Neuron (in vitro differentiated cells): ENCODE data around the gene SMTNL1.

ENCODE experiments used
- H2AFZ ChIP-seq: one replicate; pipeline ENCODE4 v1.6.1; 2013; ENCODE audit warnings: low read depth, mild to moderate bottlenecking, inconsistent platforms, low read length, moderate library complexity
- H3K27me3 ChIP-seq: one replicate; pipeline ENCODE4 v1.6.1; 2013; ENCODE audit warnings: low read length; ENCODE audit not compliant: insufficient read depth
- H3K36me3 ChIP-seq: one replicate; pipeline ENCODE4 v1.6.1; 2013; ENCODE audit warnings: low read length; ENCODE audit not compliant: insufficient read depth
- H3K4me1 ChIP-seq: one replicate; pipeline ENCODE4 v1.6.1; 2013; ENCODE audit warnings: low read length; ENCODE audit not compliant: insufficient read depth
- H3K4me3 ChIP-seq: 2 replicates; pipeline ENCODE4 v1.5.1; 2013; ENCODE audit warnings: mild to moderate bottlenecking, low read length, moderate library complexity
- H3K9me3 ChIP-seq: one replicate; pipeline ENCODE4 v1.6.1; 2013; ENCODE audit warnings: low read length

Gene SMTNL1

GRCh38 chr11:57542582-57542981 is 5.2 kb downstream of the SMTNL1 start:
- Histone ChIP-seq H2AFZ (no peak overlapping the region), H3K9me3 (no peaks in the 10 kb centered on the region), H3K27me3 (no peaks in the 10 kb centered on the region), H3K36me3 (peaks cover 11% of the 10 kb centered on the region), H3K4me3 (no peak overlapping the region), H3K4me1 (no peaks in the 10 kb centered on the region)

GRCh38 chr11:57543593-57543992 is 6.2 kb downstream of the SMTNL1 start:
- no peak overlapping the region for H2AFZ ChIP-seq
- H3K4me1 ChIP-seq = no peaks in the 10 kb centered on the region
- H3K27me3 ChIP-seq = no peaks in the 10 kb centered on the region
- H3K4me3 ChIP-seq = no peak overlapping the region
- no peaks in the 10 kb centered on the region for H3K9me3 ChIP-seq
- H3K36me3 ChIP-seq = peaks cover 18% of the 10 kb centered on the region

- no peak overlapping the region for H2AFZ ChIP-seq
- no peaks in the 10 kb centered on the region for H3K4me1 ChIP-seq
- no peak overlapping the region for H3K4me3 ChIP-seq
- no peaks in the 10 kb centered on the region for H3K9me3 ChIP-seq
- no peaks in the 10 kb centered on the region for H3K27me3 ChIP-seq
- H3K36me3 ChIP-seq = peaks cover 26% of the 10 kb centered on the region
These were observed 7.2 kb downstream of the SMTNL1 start for GRCh38 chr11:57544566-57544965.

- Histone ChIP-seq H3K4me1 (no peaks in the 10 kb centered on the region), H3K4me3 (no peak overlapping the region), H2AFZ (no peak overlapping the region), H3K9me3 (no peaks in the 10 kb centered on the region), H3K36me3 (peaks cover 39% of the 10 kb centered on the region), H3K27me3 (no peaks in the 10 kb centered on the region)
These were observed 8.5 kb downstream of the SMTNL1 start for GRCh38 chr11:57545883-57546282.

- Histone ChIP-seq H3K4me1 (no peaks in the 10 kb centered on the region), H3K27me3 (no peaks in the 10 kb centered on the region), H3K9me3 (no peaks in the 10 kb centered on the region), H3K4me3 (no peak overlapping the region), H2AFZ (no peak overlapping the region), H3K36me3 (peaks cover 42% of the 10 kb centered on the region)
These were observed 9.1 kb downstream of the SMTNL1 start for GRCh38 chr11:57546451-57546850.

GRCh38 chr11:57546869-57547475 is 9.6 kb downstream of the SMTNL1 start:
- Histone ChIP-seq H3K4me3 (no peak overlapping the region), H3K36me3 (peaks cover 47% of the 10 kb centered on the region), H3K9me3 (no peaks in the 10 kb centered on the region), H2AFZ (no peak overlapping the region), H3K4me1 (no peaks in the 10 kb centered on the region), H3K27me3 (no peaks in the 10 kb centered on the region)

GRCh38 chr11:57547854-57548377 is 10.5 kb downstream of the SMTNL1 start:
- H2AFZ ChIP-seq = no peak overlapping the region
- no peaks in the 10 kb centered on the region for H3K4me1 ChIP-seq
- no peaks in the 10 kb centered on the region for H3K9me3 ChIP-seq
- no peaks in the 10 kb centered on the region for H3K27me3 ChIP-seq
- H3K4me3 ChIP-seq = no peak overlapping the region
- peaks cover 56% of the 10 kb centered on the region for H3K36me3 ChIP-seq

GRCh38 chr11:57549983-57550382 is 12.6 kb downstream of the SMTNL1 start:
- no peaks in the 10 kb centered on the region for H3K4me1 ChIP-seq
- peaks cover 71% of the 10 kb centered on the region for H3K36me3 ChIP-seq
- no peaks in the 10 kb centered on the region for H3K9me3 ChIP-seq
- no peak overlapping the region for H3K4me3 ChIP-seq
- no peaks in the 10 kb centered on the region for H3K27me3 ChIP-seq
- no peak overlapping the region for H2AFZ ChIP-seq

GRCh38 chr11:57551941-57552340 is 14.5 kb downstream of the SMTNL1 start:
- Histone ChIP-seq H3K4me3 (no peak overlapping the region), H3K36me3 (peaks cover 86% of the 10 kb centered on the region), H3K27me3 (no peaks in the 10 kb centered on the region), H2AFZ (no peak overlapping the region), H3K4me1 (no peaks in the 10 kb centered on the region), H3K9me3 (no peaks in the 10 kb centered on the region)

GRCh38 chr11:57552479-57552878 is 15.1 kb downstream of the SMTNL1 start:
- Histone ChIP-seq H2AFZ (no peak overlapping the region), H3K27me3 (no peaks in the 10 kb centered on the region), H3K4me1 (no peaks in the 10 kb centered on the region), H3K9me3 (no peaks in the 10 kb centered on the region), H3K4me3 (no peak overlapping the region), H3K36me3 (peaks cover 86% of the 10 kb centered on the region)

- Histone ChIP-seq H3K27me3 (no peaks in the 10 kb centered on the region), H2AFZ (no peak overlapping the region), H3K4me3 (no peak overlapping the region), H3K9me3 (no peaks in the 10 kb centered on the region), H3K36me3 (peaks cover 88% of the 10 kb centered on the region), H3K4me1 (no peaks in the 10 kb centered on the region)
These were observed 18.0 kb downstream of the SMTNL1 start for GRCh38 chr11:57555393-57555792.

- no peaks in the 10 kb centered on the region for H3K4me1 ChIP-seq
- H3K27me3 ChIP-seq = no peaks in the 10 kb centered on the region
- H3K9me3 ChIP-seq = no peaks in the 10 kb centered on the region
- no peak overlapping the region for H2AFZ ChIP-seq
- peaks cover 83% of the 10 kb centered on the region for H3K36me3 ChIP-seq
- no peak overlapping the region for H3K4me3 ChIP-seq
These were observed 18.6 kb downstream of the SMTNL1 start for GRCh38 chr11:57556041-57556440.

- H3K36me3 ChIP-seq = peaks cover 57% of the 10 kb centered on the region
- no peak overlapping the region for H3K4me3 ChIP-seq
- no peaks in the 10 kb centered on the region for H3K4me1 ChIP-seq
- no peak overlapping the region for H2AFZ ChIP-seq
- no peaks in the 10 kb centered on the region for H3K27me3 ChIP-seq
- no peaks in the 10 kb centered on the region for H3K9me3 ChIP-seq
These were observed 22.8 kb downstream of the SMTNL1 start for GRCh38 chr11:57560146-57560545.

- Histone ChIP-seq H3K4me3 (no peak overlapping the region), H2AFZ (no peak overlapping the region), H3K9me3 (no peaks in the 10 kb centered on the region), H3K36me3 (peaks cover 36% of the 10 kb centered on the region), H3K27me3 (no peaks in the 10 kb centered on the region), H3K4me1 (peaks cover 16% of the 10 kb centered on the region)
These were observed 25.2 kb downstream of the SMTNL1 start for GRCh38 chr11:57562596-57562995.
